ENCODE data around the gene PSAT1.

The PSAT1 gene

GRCh38 chr9:78306222-78307076 is 9.5 kb downstream of the PSAT1 start:
- in situ Hi-C loops (cut with HindIII; ENCODE audit: low pct_ligation_motif_present, low sequenced_read_pairs): no loop called here
- Histone ChIP-seq H3K27ac (no peak overlapping the region), H3K4me3 (ENCODE audit: low read depth, low read length) (no peak overlapping the region), H3K27me3 (replicated peaks) (no peaks in the 10 kb centered on the region), H3K36me3 (replicated peaks) (peaks cover 28% of the 10 kb centered on the region)
- TF ChIP-seq, protein P1, sequence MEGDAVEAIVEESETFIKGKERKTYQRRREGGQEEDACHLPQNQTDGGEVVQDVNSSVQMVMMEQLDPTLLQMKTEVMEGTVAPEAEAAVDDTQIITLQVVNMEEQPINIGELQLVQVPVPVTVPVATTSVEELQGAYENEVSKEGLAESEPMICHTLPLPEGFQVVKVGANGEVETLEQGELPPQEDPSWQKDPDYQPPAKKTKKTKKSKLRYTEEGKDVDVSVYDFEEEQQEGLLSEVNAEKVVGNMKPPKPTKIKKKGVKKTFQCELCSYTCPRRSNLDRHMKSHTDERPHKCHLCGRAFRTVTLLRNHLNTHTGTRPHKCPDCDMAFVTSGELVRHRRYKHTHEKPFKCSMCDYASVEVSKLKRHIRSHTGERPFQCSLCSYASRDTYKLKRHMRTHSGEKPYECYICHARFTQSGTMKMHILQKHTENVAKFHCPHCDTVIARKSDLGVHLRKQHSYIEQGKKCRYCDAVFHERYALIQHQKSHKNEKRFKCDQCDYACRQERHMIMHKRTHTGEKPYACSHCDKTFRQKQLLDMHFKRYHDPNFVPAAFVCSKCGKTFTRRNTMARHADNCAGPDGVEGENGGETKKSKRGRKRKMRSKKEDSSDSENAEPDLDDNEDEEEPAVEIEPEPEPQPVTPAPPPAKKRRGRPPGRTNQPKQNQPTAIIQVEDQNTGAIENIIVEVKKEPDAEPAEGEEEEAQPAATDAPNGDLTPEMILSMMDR (IDR thresholded peaks at IDR 0.05; ENCODE audit: low read depth, low read length, missing control alignments): no peak
- no peak for DNase-seq

DNA sequence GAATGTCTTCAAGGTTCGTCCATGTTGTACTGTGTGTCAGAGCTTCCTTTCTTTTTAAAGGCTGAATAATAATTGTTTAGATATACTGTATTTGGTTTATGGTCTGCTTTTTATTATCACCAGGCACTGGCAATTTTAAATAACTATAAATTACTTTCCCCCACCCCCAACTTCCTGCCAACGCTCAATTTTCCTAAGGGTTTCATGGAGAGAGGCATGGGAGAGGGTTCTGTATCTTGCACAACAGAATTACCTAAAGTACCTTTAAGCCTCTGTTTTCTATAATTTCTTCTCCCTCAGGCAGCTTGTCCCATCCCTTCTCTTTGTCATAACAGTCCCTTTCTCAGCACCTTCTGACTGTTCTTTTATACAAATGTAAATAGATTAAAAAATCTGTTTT is 10.4 kb downstream of the PSAT1 start:
- no peak for DNase-seq
- no peak overlapping the region for H3K4me3 ChIP-seq (ENCODE audit: low read depth, low read length)
- H3K27me3 ChIP-seq (replicated peaks): no peaks in the 10 kb centered on the region
- H3K27ac ChIP-seq: no peak overlapping the region
- in situ Hi-C loops (cut with HindIII; ENCODE audit: low pct_ligation_motif_present, low sequenced_read_pairs): no loop called here
- peaks cover 28% of the 10 kb centered on the region for H3K36me3 ChIP-seq (replicated peaks)
- TF ChIP-seq, protein P1 (IDR thresholded peaks at IDR 0.05; ENCODE audit: low read depth, low read length, missing control alignments): no peak

- TF ChIP-seq, protein P1 (IDR thresholded peaks at IDR 0.05; ENCODE audit: low read depth, low read length, missing control alignments): no peak
- Histone ChIP-seq H3K27ac (no peak overlapping the region), H3K4me3 (ENCODE audit: low read depth, low read length) (no peak overlapping the region), H3K27me3 (replicated peaks) (no peaks in the 10 kb centered on the region), H3K36me3 (replicated peaks) (peaks cover 28% of the 10 kb centered on the region)
- in situ Hi-C loops (cut with HindIII; ENCODE audit: low pct_ligation_motif_present, low sequenced_read_pairs): no loop called here
- DNase-seq: no peak
These were observed 12.1 kb downstream of the PSAT1 start for GRCh38 chr9:78309066-78309465.

GRCh38 chr9:78311075-78311474 is 14.2 kb downstream of the PSAT1 start:
- Histone ChIP-seq H3K36me3 (replicated peaks) (peaks cover 24% of the 10 kb centered on the region), H3K4me3 (ENCODE audit: low read depth, low read length) (no peak overlapping the region), H3K27ac (no peak overlapping the region), H3K27me3 (replicated peaks) (no peaks in the 10 kb centered on the region)
- no peak for DNase-seq
- in situ Hi-C loops (cut with HindIII; ENCODE audit: low pct_ligation_motif_present, low sequenced_read_pairs): no loop called here
- TF ChIP-seq, protein P1 (IDR thresholded peaks at IDR 0.05; ENCODE audit: low read depth, low read length, missing control alignments): no peak

DNA sequence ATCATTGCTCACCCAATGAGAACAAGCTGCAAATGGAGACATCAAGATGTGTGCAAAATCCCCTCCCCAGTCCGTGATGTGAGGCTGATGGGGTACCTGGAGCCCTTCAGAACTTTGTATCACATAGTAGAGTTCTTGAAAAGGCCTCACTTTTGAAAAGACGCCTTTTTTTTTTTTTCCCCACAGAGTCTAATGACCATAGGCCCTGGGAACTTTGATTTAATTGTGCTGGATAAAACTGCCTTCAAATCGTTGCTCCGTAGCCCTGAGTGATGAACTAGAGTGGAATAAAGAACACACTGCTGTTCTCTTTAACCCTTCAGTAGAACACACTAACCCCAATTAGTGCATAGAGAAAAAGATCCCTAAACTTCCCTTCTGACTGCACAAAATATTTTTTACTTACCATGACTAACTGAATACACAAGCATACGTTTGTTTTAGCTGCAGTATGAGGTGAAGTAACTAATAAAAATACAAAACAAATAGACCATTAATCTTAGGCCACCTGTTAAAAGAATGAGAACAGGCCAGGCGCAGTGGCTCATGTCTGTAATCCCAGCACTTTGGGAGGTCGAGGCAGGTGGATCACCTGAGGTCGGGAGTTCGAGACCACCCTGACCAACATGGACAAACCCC is 15.1 kb downstream of the PSAT1 start:
- Histone ChIP-seq H3K27me3 (replicated peaks) (no peaks in the 10 kb centered on the region), H3K4me3 (ENCODE audit: low read depth, low read length) (no peak overlapping the region), H3K27ac (no peak overlapping the region), H3K36me3 (replicated peaks) (peaks cover 19% of the 10 kb centered on the region)
- DNase-seq: no peak
- TF ChIP-seq, protein P1 (IDR thresholded peaks at IDR 0.05; ENCODE audit: low read depth, low read length, missing control alignments): no peak
- in situ Hi-C loops (cut with HindIII; ENCODE audit: low pct_ligation_motif_present, low sequenced_read_pairs): no loop called here

All from brain microvascular endothelial cell (primary cell).